HG02981 (cell line): ENCODE data around the gene TSACC.
"Not testable (repeated sequence)": the region's sequence is repeated elsewhere in the genome, so short reads cannot be mapped to it uniquely, and the experiment has no call there.

Source experiments
- ATAC-seq: cut with Tn5 transposase; IDR thresholded peaks from one replicate; pipeline ENCODE4 v1.9.1; 2021; ENCODE audit warnings: mild to moderate bottlenecking, moderate library complexity; ENCODE audit not compliant: unreplicated experiment

Gene TSACC

DNA sequence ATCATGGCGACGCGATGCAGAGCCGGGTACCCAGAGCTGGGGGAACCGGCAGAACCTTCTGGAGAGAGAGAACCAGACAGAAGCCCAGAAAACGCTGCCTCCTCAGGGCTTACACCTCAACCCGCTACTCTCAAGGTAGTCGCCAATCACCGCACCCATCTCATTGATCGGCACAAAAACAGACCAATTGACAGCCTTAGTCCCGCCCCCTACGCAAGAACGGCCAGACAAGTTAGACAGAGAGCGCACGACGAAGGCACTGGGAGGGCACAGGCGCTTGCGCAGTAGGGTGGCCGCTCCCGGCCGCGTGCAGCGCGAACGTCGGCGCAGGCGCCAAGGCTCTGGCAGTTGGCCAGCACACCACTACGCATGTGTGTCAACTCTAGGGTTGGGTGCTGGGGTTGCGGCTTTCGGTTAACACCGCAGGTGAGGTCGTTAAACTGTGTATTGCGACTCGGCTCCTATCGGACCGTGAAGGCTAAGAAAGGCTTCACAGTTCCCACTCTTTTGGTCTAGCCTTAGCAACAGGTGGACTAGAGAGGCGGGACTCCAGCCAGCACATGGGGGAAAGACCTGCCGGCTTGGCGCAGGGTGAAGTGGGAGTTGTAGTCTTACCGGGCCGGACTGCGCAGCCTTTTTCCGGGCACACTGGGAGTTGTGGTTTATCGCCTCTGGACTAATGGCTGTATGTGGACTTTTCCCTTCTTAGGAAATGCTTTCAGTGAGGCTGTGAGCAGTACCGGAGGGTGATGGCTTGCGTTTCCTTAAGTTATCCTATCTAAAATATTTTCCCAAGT is at the start of gene TSACC, which contains the start of gene CCT3:
TSACC (plus strand) TSS at position 347 of the 797 bp plus-strand sequence. CDS start 1,232 bp downstream, outside the sequence.
CCT3 (minus strand) TSS at position 113 of the 797 bp plus-strand sequence; CDS start at position 5, 108 bp downstream.
- peak; percentile 90 for ATAC-seq

GRCh38 chr1:156289857-156290256 is 48.5 kb upstream of the TSACC start:
- no peak for ATAC-seq

- no peak for ATAC-seq
Observed at GRCh38 chr1:156291226-156292061, 46.9 kb upstream of the TSACC start.

GRCh38 chr1:156293098-156293434 is 45.3 kb upstream of the TSACC start:
- ATAC-seq, result no peak

DNA sequence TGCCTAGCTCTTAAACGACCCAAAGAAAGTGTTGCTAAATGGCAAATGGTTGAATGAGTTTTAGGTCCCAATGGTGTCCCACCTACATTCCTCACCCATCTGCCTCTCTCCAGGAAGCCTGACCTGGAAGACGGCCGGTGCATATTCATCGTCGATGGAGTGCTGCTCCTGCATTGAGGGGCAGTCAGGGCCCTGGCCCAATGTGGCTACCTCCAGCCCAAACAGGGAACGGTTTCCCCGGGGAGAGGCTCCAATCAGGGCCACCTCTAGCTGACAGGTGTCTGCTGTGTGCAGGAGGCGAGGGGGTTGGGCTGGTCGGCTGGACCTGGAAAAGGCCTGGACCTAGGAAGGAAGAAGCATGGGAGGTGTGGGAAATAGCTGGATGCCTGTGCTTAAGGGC is 44.4 kb upstream of the TSACC start:
- no peak for ATAC-seq

GRCh38 chr1:156295391-156295947 is 42.9 kb upstream of the TSACC start, which contains the start of gene GLMP:
Gene GLMP, minus strand, starts transcription at chr1:156295679. Its CDS starts 34 bp downstream, at chr1:156295645.
- ATAC-seq, result no peak

GRCh38 chr1:156298852-156299357 is 39.4 kb upstream of the TSACC start, which contains the start of gene VHLL:
Gene VHLL, minus strand, starts transcription at chr1:156299307. Its CDS starts 118 bp downstream, at chr1:156299189.
- no peak for ATAC-seq

- ATAC-seq, result no peak
Observed at GRCh38 chr1:156303241-156303640, 35.1 kb upstream of the TSACC start.

- ATAC-seq, result no peak
Observed at GRCh38 chr1:156305215-156305614, 33.1 kb upstream of the TSACC start.

DNA sequence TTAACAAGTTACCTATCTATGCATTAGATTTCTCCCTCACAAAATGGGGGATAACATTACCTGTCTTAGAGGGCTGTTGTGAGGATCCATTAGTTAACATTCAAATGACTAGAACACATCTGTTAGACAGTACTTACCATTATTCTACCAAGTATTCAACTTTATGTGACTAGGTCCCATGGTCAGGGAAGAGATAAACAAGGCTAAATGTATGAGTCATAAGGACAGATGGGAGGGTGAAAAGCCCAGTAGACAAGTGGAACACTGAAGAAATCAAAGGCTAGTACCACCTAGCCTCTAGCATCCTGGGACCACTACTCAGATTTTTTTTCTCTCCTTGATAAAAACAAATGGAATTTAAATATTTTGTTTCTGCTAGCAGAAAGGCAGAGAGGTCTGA is 30.2 kb upstream of the TSACC start:
- no peak for ATAC-seq

- ATAC-seq, result no peak
Observed at GRCh38 chr1:156310962-156311361, 27.4 kb upstream of the TSACC start.

- no peak for ATAC-seq
Observed at GRCh38 chr1:156316909-156317308, 21.4 kb upstream of the TSACC start.

- no peak for ATAC-seq
Observed at GRCh38 chr1:156319664-156320063, 18.7 kb upstream of the TSACC start.

GRCh38 chr1:156320560-156320959 is 17.8 kb upstream of the TSACC start:
- no peak for ATAC-seq

GRCh38 chr1:156323179-156323578 is 15.1 kb upstream of the TSACC start:
- ATAC-seq, result not testable (repeated sequence)

DNA sequence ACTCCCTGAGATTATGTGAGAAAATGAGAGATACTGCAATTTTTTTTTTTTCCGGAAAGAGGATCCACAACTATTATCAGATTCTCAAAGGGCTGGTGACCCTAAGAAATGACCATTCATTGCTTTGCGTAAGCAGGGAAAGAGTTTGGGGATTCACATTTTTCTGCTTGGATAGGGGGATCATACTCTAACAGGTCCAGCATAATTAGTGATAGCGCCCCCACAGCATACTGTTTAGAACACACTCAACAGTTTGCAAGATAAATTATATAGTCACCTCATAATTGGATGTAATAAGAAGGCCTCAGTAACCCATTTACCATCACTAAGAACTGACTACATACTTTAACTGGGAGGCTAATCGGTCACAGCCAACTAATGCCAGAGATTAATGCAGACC is 2.1 kb upstream of the TSACC start:
- no peak for ATAC-seq

GRCh38 chr1:156337052-156337887 is 1.1 kb upstream of the TSACC start:
- no peak for ATAC-seq

GRCh38 chr1:156337888-156338179 is 492 bp upstream of the TSACC start:
- ATAC-seq, result no peak

DNA sequence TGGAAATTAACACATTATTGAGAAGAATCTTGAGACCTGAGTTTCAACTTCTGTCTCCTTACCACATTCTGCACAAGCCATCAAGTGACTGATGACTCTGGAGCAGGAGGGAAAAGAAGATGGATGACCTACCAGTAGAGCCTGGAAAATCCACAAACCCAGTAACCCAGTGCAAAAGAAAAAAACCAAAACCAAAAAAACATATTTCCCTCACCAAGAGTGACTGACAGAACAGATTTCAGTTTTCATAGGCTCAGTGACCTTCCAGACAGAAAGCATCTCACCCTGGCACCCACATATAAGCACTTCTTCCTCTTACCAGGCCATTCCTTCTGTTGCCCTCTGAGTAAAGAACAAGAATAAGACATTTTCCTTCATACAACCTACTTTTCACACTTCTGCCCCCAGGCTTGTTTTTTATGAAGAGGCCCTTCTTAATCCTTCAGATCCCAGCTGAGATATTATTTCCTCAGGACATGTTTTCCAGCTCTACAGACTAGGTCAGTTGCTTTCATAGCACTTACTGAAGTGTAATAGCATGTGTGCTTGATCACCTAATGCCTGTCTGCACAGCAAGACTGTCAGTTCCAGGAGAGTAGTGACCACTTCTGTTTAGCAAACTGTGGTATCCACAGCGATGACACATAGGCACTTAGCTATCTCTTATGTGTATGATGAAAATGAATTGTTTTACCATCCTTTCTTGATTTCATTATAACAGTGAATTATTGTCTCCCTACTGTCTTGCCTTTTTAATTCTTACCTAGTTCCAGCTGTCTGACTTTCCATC is 4.0 kb downstream of the TSACC start:
- no peak for ATAC-seq

DNA sequence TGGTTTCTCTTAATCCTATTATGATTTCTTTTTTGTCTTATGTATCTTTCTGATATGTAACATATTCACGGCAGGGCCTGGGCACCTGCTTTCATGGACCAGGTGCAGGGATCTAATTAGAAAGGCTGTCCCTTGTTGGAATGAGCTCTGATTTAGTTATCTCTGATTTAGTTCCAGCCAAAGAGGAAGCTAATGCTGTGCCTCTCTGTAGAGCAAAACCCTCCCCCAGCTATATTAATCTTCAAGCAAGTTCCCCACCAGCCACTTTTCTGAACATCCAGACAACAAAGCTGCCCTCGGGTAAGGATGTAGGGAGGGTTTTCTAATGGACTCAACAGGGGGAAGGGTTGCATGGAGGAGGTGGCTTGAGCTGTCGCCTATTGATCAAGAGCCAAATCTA is 6.1 kb downstream of the TSACC start:
- no peak for ATAC-seq
